Body of pancreas (tissue), 4 donors: Measurements from ENCODE around the gene PIEZO2. TPM values are rescaled to one million over a fixed set of nuclear protein-coding genes. Genes with fewer than 3 reads are reported as not detected.

Experiments
- ATAC-seq: fragments of 150-250 bp; one replicate; pipeline ENCODE4 v1.9.1; 2016
- DNase-seq, 4 donors: peaks; one replicate each; pipeline ENCODE4 v3.0.0-alpha.2; 2019
- H3K27ac ChIP-seq, 4 donors: fragments of 200-600 bp; sonication (generic); 1 replicate in 3 of 4; 2 replicates in 1 of 4; pipeline versions ENCODE4 v1.5.1 to v1.6.1; 2016 to 2019; ENCODE audit warnings: mild to moderate bottlenecking in 1 of 4, mixed read lengths in 1 of 4, moderate library complexity in 1 of 4
- H3K27me3 ChIP-seq, 2 donors: fragments of 200-600 bp; sonication (generic); one replicate each; pipeline ENCODE4 v1.6.0; 2016; ENCODE audit warnings: mild to moderate bottlenecking in 1 of 2
- H3K36me3 ChIP-seq, 2 donors: fragments of 200-600 bp; sonication (generic); replicated peaks in 1 of 2; 2 replicates each; pipeline ENCODE4 v1.5.1; 2016; ENCODE audit warnings: low read depth in 2 of 2; ENCODE audit not compliant: insufficient read depth in 1 of 2
- H3K4me1 ChIP-seq: fragments of 200-600 bp; sonication (generic); one replicate; pipeline ENCODE4 v1.6.0; 2016
- H3K4me3 ChIP-seq, 2 donors: fragments of 200-600 bp; sonication (generic); 1 replicate in 1 of 2; 2 replicates in 1 of 2; pipeline ENCODE4 v1.5.1; 2016 to 2019
- H3K9me3 ChIP-seq, 3 donors: fragments of 200-600 bp; sonication (generic); 1 replicate in 2 of 3; 2 replicates in 1 of 3; pipeline ENCODE4 v1.5.1; 2016
- CTCF ChIP-seq, 7 experiments: fragments of 450-650 bp in 4 of 7; fragments of 200-600 bp in 3 of 7; sonication (generic) in 3 of 7; IDR thresholded peaks; one replicate each; pipeline ENCODE4 v1.5.1; 2016 to 2019; ENCODE audit warnings: antibody characterized with exemption in 7 of 7
- POLR2A ChIP-seq, 3 donors: fragments of 450-650 bp; IDR thresholded peaks; one replicate each; pipeline ENCODE4 v1.6.1; 2016; ENCODE audit warnings: antibody characterized with exemption in 3 of 3, mild to moderate bottlenecking in 2 of 3
- WGBS, 2 donors: methylation state at CpG; one replicate each; pipeline ENCODE4 v1.1.5; 2017; 5-methylcytosine and 5-hydroxymethylcytosine counted together
- intact Hi-C: fragments of 100-400 bp; cut with DNase I; formaldehyde crosslinking; loops from one replicate; pipeline ENCODE4 v1.15.1; 2023
- total RNA-seq, 2 donors: library from RNA; depleted of rRNA; stranded (reverse); fragments of >200 nt; gene quantifications; one replicate each; pipeline ENCODE4 v1.1.0, GENCODE V29; 2016

PIEZO2 gene
- total RNA-seq, 2 donors from 2014 or later, result 0.33 to 40.7 TPM

- Histone ChIP-seq H3K9me3 (peaks cover 0 to 4% (median 0%) of the 10 kb centered on the region in 3 donors), H3K27me3 (no peaks in the 10 kb centered on the region), H3K4me3 (no peak overlapping the region), H3K36me3 (no peaks in the 10 kb centered on the region), H3K4me1 (no peaks in the 10 kb centered on the region), H3K27ac (no peak overlapping the region)
- no peak for DNase-seq
- ATAC-seq, result no peak
- intact Hi-C loops, result no loop called here
- TF ChIP-seq CTCF (IDR thresholded peaks at IDR 0.05), result no peak
- no peak for TF ChIP-seq POLR2A (IDR thresholded peaks at IDR 0.05)
- WGBS, 2 donors, result 63 to 71% methylated on average over 2 of the region's 2 CpGs
Measured at GRCh38 chr18:10863026-10863425, 286.3 kb downstream of the PIEZO2 start.

- H3K4me3 ChIP-seq, result no peak overlapping the region
- intact Hi-C loops, result no loop called here
- peaks cover 0 to 4% (median 0%) of the 10 kb centered on the region in 3 donors for H3K9me3 ChIP-seq
- ATAC-seq (no peak), DNase-seq (no peak)
- no peak overlapping the region for H3K27ac ChIP-seq
- 55 to 82% methylated on average over 6 of the region's 6 CpGs for WGBS, 2 donors
- H3K36me3 ChIP-seq, result no peaks in the 10 kb centered on the region
- no peaks in the 10 kb centered on the region for H3K27me3 ChIP-seq
- TF ChIP-seq POLR2A (IDR thresholded peaks at IDR 0.05), result no peak
- no peak for TF ChIP-seq CTCF (IDR thresholded peaks at IDR 0.05)
- H3K4me1 ChIP-seq, result no peaks in the 10 kb centered on the region
Measured at GRCh38 chr18:10860928-10861327, 288.4 kb downstream of the PIEZO2 start.

- H3K27ac ChIP-seq, result no peak overlapping the region
- no peaks in the 10 kb centered on the region for H3K27me3 ChIP-seq
- H3K9me3 ChIP-seq, result peaks cover 0 to 4% (median 0%) of the 10 kb centered on the region in 3 donors
- intact Hi-C loops, result no loop called here
- H3K4me1 ChIP-seq, result no peaks in the 10 kb centered on the region
- H3K4me3 ChIP-seq, result no peak overlapping the region
- no peak for DNase-seq
- TF ChIP-seq POLR2A (IDR thresholded peaks at IDR 0.05) (no peak), CTCF (IDR thresholded peaks at IDR 0.05) (no peak)
- ATAC-seq, result no peak
- H3K36me3 ChIP-seq, result no peaks in the 10 kb centered on the region
- 68 to 76% methylated on average over 4 of the region's 4 CpGs for WGBS, 2 donors
Measured at GRCh38 chr18:10860382-10860781, 289.0 kb downstream of the PIEZO2 start.

- no peaks in the 10 kb centered on the region for H3K36me3 ChIP-seq
- H3K4me1 ChIP-seq, result no peaks in the 10 kb centered on the region
- intact Hi-C loops, result loop anchor here (10.0 kb wide), 1 partner anchor 176 kb away; no protein-coding TSS in a partner anchor
- no peak overlapping the region for H3K4me3 ChIP-seq
- H3K27me3 ChIP-seq, result no peaks in the 10 kb centered on the region
- TF ChIP-seq POLR2A (IDR thresholded peaks at IDR 0.05) (no peak), CTCF (IDR thresholded peaks at IDR 0.05) (no peak)
- no peak overlapping the region for H3K27ac ChIP-seq
- H3K9me3 ChIP-seq, result no peaks in the 10 kb centered on the region
- ATAC-seq, result no peak
- DNase-seq, result no peak
- 79 to 89% methylated on average over 4 of the region's 4 CpGs for WGBS, 2 donors
Measured at GRCh38 chr18:10858477-10858876, 290.9 kb downstream of the PIEZO2 start.

GRCh38 chr18:10856132-10856531 lies 293.2 kb downstream of the PIEZO2 start:
- ATAC-seq, result no peak
- Histone ChIP-seq H3K4me1 (peaks cover 5% of the 10 kb centered on the region), H3K27ac (no peak overlapping the region), H3K36me3 (no peaks in the 10 kb centered on the region), H3K4me3 (no peak overlapping the region), H3K9me3 (no peaks in the 10 kb centered on the region), H3K27me3 (no peaks in the 10 kb centered on the region)
- 59 to 78% methylated on average over 5 of the region's 5 CpGs for WGBS, 2 donors
- TF ChIP-seq POLR2A (IDR thresholded peaks at IDR 0.05) (no peak), CTCF (IDR thresholded peaks at IDR 0.05) (no peak)
- intact Hi-C loops, result loop anchor here (10.0 kb wide), 1 partner anchor 179 kb away; no protein-coding TSS in a partner anchor
- DNase-seq, result no peak
